Mesenteric fat pad (tissue), 1 donor: Measurements from ENCODE around the gene PYGB. TPM values are rescaled to one million over a fixed set of nuclear protein-coding genes. Genes with fewer than 3 reads are reported as not detected.

ENCODE experiments used
- DNase-seq: peaks from one replicate; pipeline ENCODE4 v3.0.0-alpha.2; 2020; ENCODE audit warnings: low spot score
- total RNA-seq: library from RNA; stranded (reverse); fragmentation: NEBNext Ultra II Directional; extraction: Animal tissue kit (Norgen Biotek cat#: 25700); gene quantifications from one replicate; pipeline ENCODE4 v1.2.1, GENCODE V29; 2021
- donor health status: DM: yes; HTN: yes; CAD: no.

Gene PYGB
- total RNA-seq, 1 donor from 2014 or later: 121 TPM

DNA sequence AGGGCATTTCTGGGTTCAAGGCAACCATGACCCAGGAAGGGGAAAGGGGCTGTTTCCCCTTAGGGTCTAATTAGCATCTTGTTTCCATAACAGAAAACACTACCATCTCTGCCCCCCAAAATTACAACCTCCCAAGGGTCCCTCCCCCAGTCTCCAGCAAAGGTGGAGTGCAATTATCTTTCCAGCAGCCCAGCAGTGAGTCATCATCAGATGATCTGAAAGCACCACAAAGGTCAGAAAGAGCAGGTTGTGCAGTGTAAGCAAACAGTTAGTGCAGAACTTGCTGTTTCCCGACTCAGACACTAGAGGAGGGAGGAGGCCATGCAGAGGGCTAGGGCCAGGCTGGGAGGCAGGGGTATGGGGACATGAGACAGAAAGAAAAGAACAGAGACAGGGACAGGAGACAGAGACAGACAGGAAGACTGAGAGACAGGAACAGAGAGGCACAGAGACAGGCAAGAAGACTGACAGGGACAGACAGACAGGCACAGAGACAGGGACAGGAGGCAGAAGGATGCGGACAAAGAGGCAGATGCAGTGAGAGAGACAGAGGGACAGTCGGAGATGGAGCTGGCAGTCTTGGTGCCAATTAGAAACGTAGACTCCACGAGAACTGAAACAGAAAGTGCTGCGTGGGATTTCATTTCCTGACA lies 62.5 kb downstream of the PYGB start:
- DNase-seq: no peak

DNA sequence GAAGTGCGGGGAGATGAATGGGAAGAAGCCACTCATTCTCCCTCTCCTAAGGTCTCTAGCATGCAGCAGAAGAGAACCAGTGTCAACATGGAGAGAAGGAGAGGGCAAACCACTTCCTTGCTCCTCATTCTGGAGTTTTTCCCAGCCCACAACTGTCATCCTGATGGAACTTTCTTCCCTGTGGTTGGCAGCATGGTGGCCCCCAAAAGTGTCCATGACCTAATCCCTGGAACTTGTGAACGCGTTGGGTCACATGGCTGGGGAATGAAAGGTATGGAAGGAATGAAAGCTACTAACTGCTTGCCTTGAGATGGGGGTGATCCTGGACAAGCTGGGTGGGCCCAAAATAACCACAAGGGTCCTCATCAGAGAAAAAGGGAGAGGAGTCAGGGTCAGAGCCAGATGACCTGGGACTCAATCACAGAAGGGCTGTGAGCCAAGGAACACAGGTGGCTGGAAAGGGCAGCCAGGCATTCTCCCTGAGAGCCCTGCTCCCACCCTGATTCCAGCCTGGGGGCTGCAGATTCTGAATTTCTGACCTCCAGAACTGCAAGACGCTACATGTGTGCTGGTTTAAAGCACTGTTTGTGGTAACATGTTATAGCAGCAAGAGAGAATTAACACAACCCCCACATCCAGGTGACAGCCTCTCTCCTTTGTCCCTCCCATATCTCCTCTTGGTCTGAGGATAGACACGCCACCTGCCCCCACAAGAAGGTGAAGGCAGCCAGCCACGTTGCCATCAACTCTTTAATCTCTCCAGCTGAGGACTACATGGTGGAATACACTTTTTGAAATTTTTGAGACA lies 63.2 kb downstream of the PYGB start:
- DNase-seq: peak; percentile 67

DNA sequence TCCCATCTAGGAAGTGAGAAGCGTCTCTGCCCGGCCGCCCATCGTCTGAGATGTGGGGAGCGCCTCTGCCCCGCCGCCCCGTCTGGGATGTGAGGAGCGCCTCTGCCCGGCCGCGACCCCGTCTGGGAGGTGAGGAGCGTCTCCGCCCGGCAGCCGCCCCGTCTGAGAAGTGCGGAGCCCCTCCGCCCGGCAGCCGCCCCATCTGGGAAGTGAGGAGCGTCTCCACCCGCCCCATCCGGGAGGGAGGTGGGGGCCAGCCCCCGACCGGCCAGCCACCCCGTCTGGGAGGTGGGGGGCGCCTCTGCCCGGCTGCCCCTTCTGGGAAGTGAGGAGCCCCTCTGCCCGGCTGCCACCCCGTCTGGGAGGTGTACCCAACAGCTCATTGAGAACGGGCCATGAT lies 64.8 kb downstream of the PYGB start:
- peak; percentile 72 for DNase-seq

DNA sequence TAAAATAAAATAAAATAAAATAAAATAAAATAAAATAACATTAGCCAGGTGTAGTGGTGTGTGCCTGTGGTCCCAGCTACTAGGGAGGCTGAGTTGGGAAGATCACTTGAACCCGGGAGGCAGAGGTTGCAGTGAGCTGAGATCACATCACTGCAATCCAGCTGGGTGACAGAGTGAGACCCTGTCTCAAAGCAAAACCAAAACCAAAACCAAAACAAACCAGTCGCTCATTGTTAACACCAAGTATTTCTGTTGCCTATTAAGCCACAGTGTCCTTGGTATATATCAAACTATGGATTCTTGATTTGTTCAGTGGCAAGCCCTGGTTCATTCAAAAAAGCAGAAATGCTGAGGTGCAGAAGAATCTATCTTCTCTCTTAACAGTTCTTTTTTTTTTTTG lies 65.7 kb downstream of the PYGB start:
- DNase-seq: no peak

DNA sequence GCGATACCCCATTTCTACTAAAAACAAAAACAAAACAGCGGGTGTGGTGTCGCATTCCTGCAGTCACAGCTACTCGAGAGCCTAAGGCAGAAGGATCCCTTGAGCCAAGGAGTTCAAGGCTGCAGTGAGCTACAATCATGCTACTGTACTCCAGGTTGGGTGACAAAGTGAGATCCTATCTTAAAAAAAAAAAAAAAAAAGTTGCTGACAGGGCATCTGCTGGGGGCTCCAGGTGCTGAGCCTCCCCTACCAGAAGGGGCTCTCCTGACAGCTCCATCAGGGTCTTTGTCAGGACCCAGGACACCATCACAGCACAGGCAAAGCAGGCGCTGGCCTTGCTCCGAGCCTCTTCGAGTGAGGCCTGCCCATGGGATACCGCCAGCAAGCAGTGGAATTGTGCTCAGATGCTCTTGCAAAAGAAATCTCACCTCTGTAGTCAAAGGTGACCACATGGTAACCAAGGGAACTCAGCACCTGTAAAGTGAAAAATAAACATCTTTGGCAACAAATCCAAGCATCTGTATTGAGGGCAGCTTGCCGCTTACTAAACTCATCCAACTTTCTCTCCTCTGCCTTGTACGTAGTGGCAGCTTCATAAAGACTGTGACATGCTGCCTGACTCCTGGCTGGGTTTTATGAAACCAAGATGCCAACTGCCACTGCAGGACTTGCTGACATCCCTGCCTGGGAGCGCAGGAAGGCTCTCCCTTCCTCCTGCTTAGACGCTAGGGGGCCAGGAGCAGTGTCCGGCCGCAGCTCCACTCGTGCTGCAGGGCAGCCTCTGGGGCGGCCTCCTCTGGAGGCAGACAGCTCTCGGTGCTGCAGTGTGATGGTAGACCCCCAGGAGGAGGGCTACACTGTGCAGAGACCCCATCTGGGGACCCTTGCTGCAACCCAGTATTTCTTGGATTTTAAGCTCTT lies 66.9 kb downstream of the PYGB start:
- peak; percentile 85 for DNase-seq

DNA sequence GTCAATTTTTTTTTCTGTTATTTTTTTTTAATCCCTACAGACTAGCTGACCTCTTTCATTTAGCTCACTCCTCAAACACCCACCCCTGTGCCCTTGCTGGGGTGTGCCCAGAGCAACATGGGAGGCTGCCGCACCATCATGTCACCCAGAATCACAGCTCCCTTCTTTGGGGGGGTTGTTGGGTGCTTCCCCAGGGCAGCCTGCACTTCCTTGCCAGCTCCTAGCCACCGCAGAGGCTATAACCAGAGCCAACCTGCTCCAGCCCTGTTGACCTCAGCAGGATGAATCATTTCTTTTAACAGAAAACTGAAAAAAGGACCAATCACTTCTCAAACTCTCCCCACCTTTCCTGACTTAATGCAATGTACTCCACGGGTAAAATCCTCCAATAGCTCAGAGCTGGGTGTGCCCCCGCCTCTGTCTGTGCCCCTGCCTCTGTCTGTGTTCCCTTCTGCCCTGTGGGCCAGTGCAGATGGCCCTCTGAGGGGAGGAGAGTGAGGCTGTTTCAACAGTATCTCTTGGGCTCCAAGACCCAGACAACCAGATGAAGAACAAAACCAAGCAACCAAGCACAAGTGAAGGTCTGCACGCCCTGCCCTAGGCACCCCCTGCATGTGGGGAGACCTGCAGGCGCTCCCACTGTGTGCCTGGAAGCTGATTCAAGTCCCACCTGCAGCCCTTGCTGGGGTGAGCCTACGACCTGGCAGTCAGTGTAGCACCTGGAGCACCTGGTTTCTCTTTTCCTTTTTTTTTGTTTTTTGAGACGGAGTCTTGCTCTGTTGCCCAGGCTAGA lies 67.7 kb downstream of the PYGB start:
- peak; percentile 68 for DNase-seq

DNA sequence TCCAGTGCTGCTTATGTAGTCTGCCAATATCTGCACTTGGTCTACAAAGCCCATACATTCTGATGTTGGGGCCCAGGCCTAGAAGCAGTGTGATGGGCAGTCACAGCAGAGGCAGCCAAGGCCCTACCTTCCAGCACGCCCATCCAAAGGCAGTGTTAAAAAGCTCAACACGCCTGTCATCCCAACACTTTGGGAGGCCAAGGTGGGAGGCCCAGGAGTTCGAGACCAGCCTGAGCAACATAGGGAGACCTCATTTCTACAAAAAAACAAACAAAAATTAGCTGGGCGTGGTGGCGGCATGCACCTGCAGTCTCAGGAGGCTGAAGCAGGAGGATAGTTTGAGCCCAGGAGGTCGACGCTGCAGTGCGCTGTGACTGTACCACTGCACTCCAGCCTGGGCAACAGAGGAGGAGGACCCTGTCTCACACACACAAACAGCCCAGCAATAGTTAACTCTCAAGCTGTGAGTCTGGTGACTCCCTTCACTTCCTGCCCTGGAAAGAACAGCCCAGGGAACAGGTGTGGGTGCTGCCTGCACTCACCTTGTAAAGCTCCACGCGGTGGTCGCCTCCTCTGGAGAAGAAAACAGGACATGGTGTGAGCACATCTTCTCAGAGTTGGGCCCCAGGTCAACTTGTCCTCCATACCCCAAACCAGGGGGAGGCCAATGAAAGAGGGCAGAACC lies 68.8 kb downstream of the PYGB start:
- peak; percentile 75 for DNase-seq

DNA sequence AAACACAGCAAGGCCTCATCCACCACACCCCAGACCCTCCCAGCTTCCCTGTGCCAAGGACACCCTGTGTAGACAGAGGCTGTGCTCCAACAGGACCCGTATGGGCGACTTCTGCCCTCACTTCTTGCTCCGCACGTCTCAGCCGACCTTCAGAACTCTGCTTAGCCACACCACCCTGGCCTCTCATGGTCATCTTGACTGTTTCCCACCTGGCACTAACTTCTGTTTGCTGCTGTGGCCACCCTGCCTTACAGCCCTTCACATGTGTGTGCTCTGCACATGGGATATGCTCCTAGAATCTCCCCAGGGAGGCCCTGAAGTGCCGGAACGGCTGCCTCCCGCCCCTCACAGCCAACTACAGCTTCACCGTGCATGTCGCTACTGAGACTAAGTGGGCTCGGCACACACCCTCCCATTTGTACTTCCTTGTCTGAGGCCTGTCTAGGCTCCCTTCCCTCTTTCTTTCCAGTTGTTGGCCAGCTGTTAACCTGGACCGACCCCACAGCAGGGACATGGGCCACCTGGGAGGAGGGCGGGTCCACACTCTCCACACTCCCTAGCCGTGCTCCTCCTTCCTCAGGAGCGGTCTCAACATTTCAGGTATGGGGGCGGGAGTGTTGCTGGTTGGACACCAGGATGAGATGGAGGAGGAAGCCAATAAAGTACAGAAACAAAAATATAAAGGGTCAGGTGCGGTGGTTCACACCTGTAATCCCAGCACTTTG lies 69.6 kb downstream of the PYGB start:
- peak; percentile 69 for DNase-seq

DNA sequence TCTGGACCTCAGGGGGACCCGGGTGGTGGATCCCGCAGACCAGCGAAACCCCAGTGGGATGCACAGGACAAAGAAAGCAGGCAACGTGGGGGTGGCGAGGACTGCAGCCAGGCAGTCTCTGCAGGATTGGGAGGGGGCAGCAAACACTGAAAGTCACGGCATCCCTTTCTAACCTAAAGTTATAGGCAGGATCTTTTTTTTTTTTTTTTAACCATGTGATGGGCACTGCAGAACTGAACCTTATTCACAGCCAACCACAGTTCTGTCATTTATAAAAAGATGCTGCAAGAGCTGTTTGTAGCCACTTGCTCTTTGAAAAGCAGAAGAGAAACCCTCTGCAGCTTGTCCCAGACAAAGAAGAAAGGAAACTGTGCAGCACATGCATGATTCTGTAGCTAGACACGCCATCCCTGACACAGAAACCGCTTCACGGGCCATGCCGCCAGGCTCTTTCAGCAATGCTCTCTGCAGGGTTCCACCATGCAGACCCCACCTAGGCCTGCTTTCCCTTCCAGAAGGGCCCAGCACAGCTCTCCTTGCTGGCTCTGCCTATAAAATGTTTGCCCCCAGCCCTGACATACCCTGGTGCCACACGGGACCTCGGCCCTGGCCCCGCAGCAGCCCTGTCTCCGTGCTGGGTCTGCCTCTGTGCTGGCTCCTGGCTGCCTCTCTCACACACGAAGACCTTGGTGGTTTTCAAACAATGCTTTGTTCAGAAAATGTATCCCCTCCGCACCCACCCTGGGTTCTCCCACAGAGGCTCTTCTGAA lies 70.8 kb downstream of the PYGB start:
- DNase-seq: peak; percentile 75

DNA sequence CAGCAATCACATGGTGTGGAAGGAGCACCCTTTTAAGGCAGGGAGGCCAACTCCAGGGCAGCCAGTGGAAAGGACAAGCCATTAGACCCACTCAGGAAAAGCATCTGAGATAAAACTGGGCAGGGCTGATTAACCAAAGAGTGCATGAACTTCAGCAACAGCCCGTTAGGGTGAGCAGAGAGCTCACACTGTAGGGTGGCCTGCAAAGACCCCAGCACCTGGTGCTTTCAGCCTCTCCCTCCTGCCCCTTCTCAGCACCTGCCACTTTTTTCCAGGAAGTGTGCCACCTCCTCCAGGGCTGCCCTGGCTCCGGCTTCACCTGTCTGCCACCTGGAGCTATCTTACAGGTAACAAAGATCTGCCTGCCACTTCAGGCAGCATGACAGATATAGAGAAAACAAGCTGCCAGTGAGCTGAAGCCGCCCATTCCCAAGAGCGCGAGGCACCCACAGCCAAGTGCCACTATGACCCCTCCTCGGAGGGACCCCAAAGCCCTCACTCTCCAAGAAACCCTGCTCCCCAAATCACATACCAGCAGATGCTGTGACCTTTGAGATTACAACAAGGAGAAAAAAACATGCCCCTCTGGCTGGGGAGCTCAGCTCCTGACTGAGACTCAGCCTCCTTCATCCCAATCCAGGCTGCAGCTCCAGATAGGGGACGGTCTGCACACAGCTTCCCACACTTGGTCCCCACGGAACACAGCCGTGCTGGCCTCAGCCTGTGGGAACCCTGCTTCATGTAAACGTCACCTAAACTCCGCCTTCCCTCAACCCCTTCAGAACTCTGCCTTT lies 71.6 kb downstream of the PYGB start:
- peak; percentile 83 for DNase-seq

DNA sequence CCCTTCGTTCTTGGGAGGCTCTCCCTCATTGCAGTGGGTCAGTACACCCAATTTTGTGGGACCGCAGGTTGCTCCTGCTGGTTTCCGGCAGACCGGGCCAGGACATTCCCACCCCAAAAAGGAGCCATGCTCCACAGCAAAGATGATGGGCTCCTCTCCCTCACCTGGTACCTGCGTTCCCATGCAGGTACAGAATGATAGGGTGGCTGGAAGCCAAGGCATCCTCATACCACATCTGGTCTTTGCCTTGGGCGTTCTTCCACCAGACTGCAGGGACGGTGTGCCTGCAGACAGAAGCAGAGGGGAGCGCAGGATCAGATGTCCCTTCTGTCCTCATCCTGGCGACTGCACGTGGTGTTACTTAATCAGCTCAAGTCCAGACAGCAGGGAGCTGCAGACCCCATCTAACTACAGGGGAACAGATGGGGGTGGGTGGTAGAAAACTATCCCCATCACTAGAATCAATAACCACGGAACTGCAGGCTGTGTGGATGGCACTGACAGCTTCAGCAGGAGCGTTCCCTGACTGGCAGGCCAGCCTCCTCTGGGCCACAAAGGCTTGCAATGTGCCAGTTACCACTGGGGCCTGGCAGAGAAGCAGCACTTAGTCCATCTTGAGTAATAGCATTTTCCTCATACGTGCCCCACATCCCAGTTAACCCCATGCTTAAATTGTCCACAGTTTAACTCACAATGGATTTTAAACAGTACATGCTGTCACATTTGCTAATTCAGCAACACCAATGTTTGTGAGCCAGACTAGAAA lies 72.3 kb downstream of the PYGB start:
- DNase-seq: peak; percentile 49

DNA sequence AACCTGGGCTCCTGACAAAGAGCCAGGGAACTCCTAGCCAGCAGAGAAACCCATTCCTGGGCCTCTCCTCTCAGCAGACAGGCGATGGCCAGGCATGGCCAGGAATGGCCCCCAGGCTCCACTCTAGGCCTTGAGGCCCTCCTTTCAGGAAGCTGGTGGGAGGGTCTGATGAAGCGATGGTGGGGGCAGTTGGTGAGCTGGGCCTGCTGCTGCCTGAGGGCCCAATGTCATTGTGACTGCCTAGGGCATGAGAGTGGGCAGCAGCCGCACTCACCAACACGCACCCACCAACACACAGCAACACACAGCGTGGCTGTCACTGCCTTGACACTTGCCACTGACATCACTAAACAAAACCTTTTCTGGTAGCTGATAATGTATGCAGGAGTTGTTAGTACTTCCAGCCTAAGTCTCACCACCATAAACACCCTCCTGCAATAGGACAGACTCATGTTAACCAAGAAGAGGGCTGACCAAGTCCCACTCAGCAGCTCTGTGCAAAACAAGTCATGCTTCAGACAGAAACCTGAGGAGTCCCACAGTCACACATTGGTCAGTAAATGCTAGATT lies 73.5 kb downstream of the PYGB start:
- DNase-seq: peak; percentile 71

DNA sequence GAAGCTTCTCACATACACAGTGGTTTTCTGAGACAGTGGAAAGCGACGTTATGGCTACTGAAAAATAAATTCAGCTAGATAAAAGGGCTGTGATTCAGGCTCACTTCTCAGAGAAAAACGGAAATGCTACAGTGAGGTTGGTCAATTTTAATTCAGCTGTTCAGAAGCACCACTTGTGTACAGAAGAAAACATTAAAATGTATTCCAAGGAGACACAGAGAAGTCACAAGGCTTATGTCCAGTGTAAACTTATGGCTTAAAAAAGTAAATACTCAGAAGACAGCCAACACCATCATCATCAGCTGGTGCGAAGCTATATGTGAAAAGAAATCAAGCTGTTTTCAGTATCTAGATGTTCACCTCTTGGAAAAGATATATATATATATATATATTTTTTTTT lies 74.1 kb downstream of the PYGB start:
- no peak for DNase-seq

DNA sequence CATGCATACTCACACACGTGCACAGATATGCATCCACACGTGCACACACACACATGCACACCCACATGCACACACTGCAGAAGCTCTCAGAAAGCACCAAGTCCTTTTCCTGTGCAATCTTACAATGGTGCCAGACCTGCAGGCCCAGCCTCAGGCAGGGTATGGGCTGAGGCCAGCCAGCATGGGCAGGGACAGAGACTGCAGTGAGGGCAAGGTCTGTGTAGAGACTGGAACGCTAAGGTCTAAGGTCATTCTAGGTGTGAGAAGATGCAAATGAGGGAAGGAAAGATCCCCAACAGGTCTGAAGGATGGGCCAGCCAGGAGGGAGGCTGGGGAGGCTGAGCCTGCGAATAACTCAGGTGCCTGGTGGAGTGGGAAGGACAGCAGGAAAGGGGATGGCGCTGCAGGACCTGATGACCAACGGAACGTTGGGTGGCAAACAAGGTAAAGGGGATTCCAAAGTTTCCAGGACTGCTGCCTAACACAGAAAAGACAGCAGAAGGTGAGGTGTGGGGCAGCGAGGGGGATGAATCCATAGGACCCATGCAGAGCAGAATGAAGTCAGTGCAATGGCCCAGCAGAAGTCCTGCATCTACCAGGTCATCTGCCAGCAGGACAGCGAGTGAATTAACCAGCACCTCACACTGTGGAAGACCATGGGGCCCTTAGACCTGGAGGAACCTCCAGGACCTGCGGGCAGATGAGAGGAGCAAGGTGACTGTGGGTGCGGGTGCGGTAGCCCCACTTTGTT lies 75.8 kb downstream of the PYGB start:
- DNase-seq: peak; percentile 47

DNA sequence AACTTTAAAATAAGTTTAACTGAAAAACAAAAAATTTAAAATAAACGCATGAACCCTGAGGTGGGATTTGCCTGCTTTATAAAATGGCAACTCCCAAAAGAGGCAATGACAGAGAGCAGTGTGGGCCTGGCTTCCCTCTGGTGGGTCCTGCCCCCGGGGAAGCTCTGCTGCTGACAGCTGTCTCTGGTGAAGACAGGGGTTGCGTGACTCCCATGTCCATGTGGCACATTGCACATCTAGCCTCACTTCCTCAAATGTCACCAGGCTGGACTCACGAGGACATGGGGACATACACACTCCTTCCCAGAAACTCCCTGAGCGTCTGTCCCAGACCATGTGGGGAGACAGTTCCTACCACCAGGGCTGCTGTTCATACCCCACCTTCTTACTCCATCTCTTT lies 76.5 kb downstream of the PYGB start:
- DNase-seq: peak; percentile 84

DNA sequence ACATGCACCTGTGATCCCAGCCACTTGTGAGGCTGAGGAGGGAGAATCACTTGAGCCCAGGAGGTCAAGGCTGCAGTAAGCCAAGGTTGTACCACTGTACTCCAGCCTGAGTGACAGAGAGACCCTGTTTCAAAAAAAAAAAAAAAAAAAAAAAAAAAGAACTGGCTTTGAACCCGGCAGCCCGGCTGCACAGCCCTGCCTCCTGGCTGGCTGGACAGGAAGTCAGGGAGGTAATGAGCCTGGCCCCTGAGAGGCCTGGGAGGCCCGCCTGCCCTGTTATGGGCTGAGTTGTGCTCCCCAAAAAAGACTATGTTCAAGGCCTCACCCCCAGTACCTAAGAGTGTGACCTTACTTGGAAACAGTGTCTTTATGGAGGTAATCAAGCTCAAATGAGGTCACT lies 77.2 kb downstream of the PYGB start:
- no peak for DNase-seq
